ENCODE results near the gene PWP2. TPM values are rescaled to one million over a fixed set of nuclear protein-coding genes. Genes with fewer than 3 reads are reported as not detected.
"Not testable (repeated sequence)": the region's sequence is repeated elsewhere in the genome, so short reads cannot be mapped to it uniquely, and the experiment has no call there.

Gene PWP2
- total RNA-seq, 1 donor from 2014 or later: 20.4 TPM

GRCh38 chr21:44153214-44153888 lies 46.2 kb downstream of the PWP2 start:
- intact Hi-C loops (cut with DNase I): not testable (repeated sequence)

GRCh38 chr21:44153889-44154228 lies 46.7 kb downstream of the PWP2 start:
- DNase-seq (ENCODE audit: extremely low spot score in 2 of 2); H3K36me3 ChIP-seq; H3K27me3 ChIP-seq; H3K4me3 ChIP-seq; H3K27ac ChIP-seq; H3K4me1 ChIP-seq; intact Hi-C loops (cut with DNase I); H3K9me3 ChIP-seq: not testable (repeated sequence)

More at GRCh38 chr21:44153214-44153888, 46.2 kb downstream of the PWP2 start:
- not testable (repeated sequence) for DNase-seq (ENCODE audit: extremely low spot score in 2 of 2); H3K27me3 ChIP-seq; H3K27ac ChIP-seq; H3K36me3 ChIP-seq; H3K9me3 ChIP-seq; H3K4me1 ChIP-seq; H3K4me3 ChIP-seq

- H3K27me3 ChIP-seq; H3K4me1 ChIP-seq; intact Hi-C loops (cut with DNase I); H3K9me3 ChIP-seq; H3K36me3 ChIP-seq; H3K27ac ChIP-seq; DNase-seq (ENCODE audit: extremely low spot score in 2 of 2); H3K4me3 ChIP-seq: not testable (repeated sequence)
Observed at GRCh38 chr21:44154816-44155230, 47.6 kb downstream of the PWP2 start.

- H3K9me3 ChIP-seq; DNase-seq (ENCODE audit: extremely low spot score in 2 of 2); H3K27ac ChIP-seq; H3K4me1 ChIP-seq; intact Hi-C loops (cut with DNase I); H3K4me3 ChIP-seq; H3K27me3 ChIP-seq; H3K36me3 ChIP-seq: not testable (repeated sequence)
Observed at GRCh38 chr21:44155231-44155993, 48.2 kb downstream of the PWP2 start.

GRCh38 chr21:44155994-44156380 lies 48.8 kb downstream of the PWP2 start:
- H3K9me3 ChIP-seq; H3K27ac ChIP-seq; DNase-seq (ENCODE audit: extremely low spot score in 2 of 2); H3K27me3 ChIP-seq; intact Hi-C loops (cut with DNase I); H3K4me1 ChIP-seq; H3K4me3 ChIP-seq; H3K36me3 ChIP-seq: not testable (repeated sequence)

- H3K9me3 ChIP-seq; intact Hi-C loops (cut with DNase I); DNase-seq (ENCODE audit: extremely low spot score in 2 of 2): not testable (repeated sequence)
Observed at GRCh38 chr21:44157439-44158081, 50.4 kb downstream of the PWP2 start.

GRCh38 chr21:44158082-44158468 lies 50.9 kb downstream of the PWP2 start:
- intact Hi-C loops (cut with DNase I); H3K9me3 ChIP-seq; H3K27me3 ChIP-seq; H3K4me1 ChIP-seq; DNase-seq (ENCODE audit: extremely low spot score in 2 of 2); H3K36me3 ChIP-seq; H3K27ac ChIP-seq; H3K4me3 ChIP-seq: not testable (repeated sequence)

More at GRCh38 chr21:44157439-44158081, 50.4 kb downstream of the PWP2 start:
- not testable (repeated sequence) for H3K36me3 ChIP-seq, H3K4me1 ChIP-seq, H3K27ac ChIP-seq, H3K27me3 ChIP-seq, H3K4me3 ChIP-seq

- H3K4me1 ChIP-seq; DNase-seq (ENCODE audit: extremely low spot score in 2 of 2); H3K27me3 ChIP-seq; H3K27ac ChIP-seq; H3K4me3 ChIP-seq; H3K9me3 ChIP-seq; intact Hi-C loops (cut with DNase I); H3K36me3 ChIP-seq: not testable (repeated sequence)
Observed at GRCh38 chr21:44159349-44160297, 52.4 kb downstream of the PWP2 start.

- intact Hi-C loops (cut with DNase I): not testable (repeated sequence)
Observed at GRCh38 chr21:44160298-44160672, 53.1 kb downstream of the PWP2 start.

GRCh38 chr21:44160821-44161220 lies 53.6 kb downstream of the PWP2 start:
- H3K4me1 ChIP-seq; H3K27ac ChIP-seq; intact Hi-C loops (cut with DNase I); H3K36me3 ChIP-seq; H3K9me3 ChIP-seq; H3K27me3 ChIP-seq; H3K4me3 ChIP-seq; DNase-seq (ENCODE audit: extremely low spot score in 2 of 2): not testable (repeated sequence)

More at GRCh38 chr21:44160298-44160672, 53.1 kb downstream of the PWP2 start:
- not testable (repeated sequence) for H3K4me3 ChIP-seq; H3K9me3 ChIP-seq; H3K36me3 ChIP-seq; H3K27me3 ChIP-seq; DNase-seq (ENCODE audit: extremely low spot score in 2 of 2); H3K4me1 ChIP-seq; H3K27ac ChIP-seq

GRCh38 chr21:44163167-44163653 lies 56.0 kb downstream of the PWP2 start:
- not testable (repeated sequence) for H3K27me3 ChIP-seq

GRCh38 chr21:44165933-44166332 lies 58.7 kb downstream of the PWP2 start:
- H3K9me3 ChIP-seq; H3K4me3 ChIP-seq; H3K27me3 ChIP-seq; H3K27ac ChIP-seq; H3K36me3 ChIP-seq; H3K4me1 ChIP-seq; intact Hi-C loops (cut with DNase I); DNase-seq (ENCODE audit: extremely low spot score in 2 of 2): not testable (repeated sequence)

More at GRCh38 chr21:44163167-44163653, 56.0 kb downstream of the PWP2 start:
- H3K9me3 ChIP-seq; H3K4me1 ChIP-seq; H3K27ac ChIP-seq; H3K4me3 ChIP-seq; DNase-seq (ENCODE audit: extremely low spot score in 2 of 2); H3K36me3 ChIP-seq; intact Hi-C loops (cut with DNase I): not testable (repeated sequence)

GRCh38 chr21:44167527-44167926 lies 60.3 kb downstream of the PWP2 start:
- H3K27me3 ChIP-seq; H3K4me1 ChIP-seq; H3K4me3 ChIP-seq; DNase-seq (ENCODE audit: extremely low spot score in 2 of 2); H3K9me3 ChIP-seq; intact Hi-C loops (cut with DNase I); H3K36me3 ChIP-seq; H3K27ac ChIP-seq: not testable (repeated sequence)
